Right atrium auricular region (tissue), 2 donors: ENCODE data around the gene MAGEC2. TPM values are rescaled to one million over a fixed set of nuclear protein-coding genes. Genes with fewer than 3 reads are reported as not detected.

Experiments
- DNase-seq: peaks from one replicate; pipeline ENCODE4 v3.0.0-alpha.2; 2019; ENCODE audit warnings: low spot score
- H3K27ac ChIP-seq, 2 donors: fragments of 200-600 bp; sonication (generic); 1 replicate in 1 of 2; 2 replicates in 1 of 2; pipeline ENCODE4 v1.5.1; 2016 to 2019
- H3K27me3 ChIP-seq, 2 donors: fragments of 200-600 bp; sonication (generic); one replicate each; pipeline versions ENCODE4 v1.5.1 to v1.6.0; 2017 to 2019
- H3K36me3 ChIP-seq: fragments of 200-600 bp; sonication (generic); one replicate; pipeline ENCODE4 v1.5.1; 2016
- H3K4me1 ChIP-seq, 2 donors: fragments of 200-600 bp; sonication (generic); one replicate each; pipeline versions ENCODE4 v1.5.1 to v1.6.0; 2017 to 2019
- H3K4me3 ChIP-seq, 2 donors: fragments of 200-600 bp; sonication (generic); 1 replicate in 1 of 2; 2 replicates in 1 of 2; pipeline ENCODE4 v1.5.1; 2017 to 2019; ENCODE audit warnings: mild to moderate bottlenecking in 1 of 2, moderate library complexity in 1 of 2
- H3K9me3 ChIP-seq, 2 donors: fragments of 200-600 bp; sonication (generic); one replicate each; pipeline ENCODE4 v1.5.1; 2019
- total RNA-seq, 2 donors: library from RNA; depleted of rRNA; stranded (reverse); fragments of >200 nt; gene quantifications; one replicate each; pipeline ENCODE4 v1.1.0, GENCODE V29; 2016
- TF ChIP-seq, protein P1 (sequence below), 2 donors: fragments of 200-600 bp; sonication (generic); IDR thresholded peaks; one replicate each; pipeline ENCODE4 v1.5.1; 2019; ENCODE audit warnings: antibody characterized with exemption in 2 of 2

Gene MAGEC2
- total RNA-seq, 2 donors from 2014 or later: not detected

DNA sequence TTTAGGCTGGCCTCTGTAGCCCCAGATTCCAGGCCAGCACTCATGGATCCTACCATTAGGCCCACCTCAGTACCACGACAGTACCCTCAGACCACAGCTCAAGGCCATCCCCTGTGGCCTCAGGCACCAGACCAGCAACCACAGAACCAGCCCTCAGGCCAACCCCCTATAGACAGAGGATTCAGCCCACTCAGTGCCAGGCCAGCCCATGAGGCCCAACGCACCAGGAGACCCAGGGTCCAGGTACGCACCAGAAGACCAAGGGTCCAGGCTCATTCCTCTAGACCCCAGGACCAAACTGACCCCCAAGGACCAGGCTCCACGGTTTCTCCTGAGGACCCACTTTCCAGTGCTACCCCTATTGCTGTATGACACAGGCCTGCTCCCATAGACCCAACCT, 39.5 kb upstream of the MAGEC2 start:
- H3K36me3 ChIP-seq: no peaks in the 10 kb centered on the region
- DNase-seq: no peak
- TF ChIP-seq, protein P1, sequence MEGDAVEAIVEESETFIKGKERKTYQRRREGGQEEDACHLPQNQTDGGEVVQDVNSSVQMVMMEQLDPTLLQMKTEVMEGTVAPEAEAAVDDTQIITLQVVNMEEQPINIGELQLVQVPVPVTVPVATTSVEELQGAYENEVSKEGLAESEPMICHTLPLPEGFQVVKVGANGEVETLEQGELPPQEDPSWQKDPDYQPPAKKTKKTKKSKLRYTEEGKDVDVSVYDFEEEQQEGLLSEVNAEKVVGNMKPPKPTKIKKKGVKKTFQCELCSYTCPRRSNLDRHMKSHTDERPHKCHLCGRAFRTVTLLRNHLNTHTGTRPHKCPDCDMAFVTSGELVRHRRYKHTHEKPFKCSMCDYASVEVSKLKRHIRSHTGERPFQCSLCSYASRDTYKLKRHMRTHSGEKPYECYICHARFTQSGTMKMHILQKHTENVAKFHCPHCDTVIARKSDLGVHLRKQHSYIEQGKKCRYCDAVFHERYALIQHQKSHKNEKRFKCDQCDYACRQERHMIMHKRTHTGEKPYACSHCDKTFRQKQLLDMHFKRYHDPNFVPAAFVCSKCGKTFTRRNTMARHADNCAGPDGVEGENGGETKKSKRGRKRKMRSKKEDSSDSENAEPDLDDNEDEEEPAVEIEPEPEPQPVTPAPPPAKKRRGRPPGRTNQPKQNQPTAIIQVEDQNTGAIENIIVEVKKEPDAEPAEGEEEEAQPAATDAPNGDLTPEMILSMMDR (IDR thresholded peaks at IDR 0.05): no peak
- no peaks in the 10 kb centered on the region for H3K9me3 ChIP-seq
- no peak overlapping the region for H3K4me3 ChIP-seq
- H3K4me1 ChIP-seq: no peaks in the 10 kb centered on the region
- no peak overlapping the region for H3K27ac ChIP-seq
- no peaks in the 10 kb centered on the region for H3K27me3 ChIP-seq

DNA sequence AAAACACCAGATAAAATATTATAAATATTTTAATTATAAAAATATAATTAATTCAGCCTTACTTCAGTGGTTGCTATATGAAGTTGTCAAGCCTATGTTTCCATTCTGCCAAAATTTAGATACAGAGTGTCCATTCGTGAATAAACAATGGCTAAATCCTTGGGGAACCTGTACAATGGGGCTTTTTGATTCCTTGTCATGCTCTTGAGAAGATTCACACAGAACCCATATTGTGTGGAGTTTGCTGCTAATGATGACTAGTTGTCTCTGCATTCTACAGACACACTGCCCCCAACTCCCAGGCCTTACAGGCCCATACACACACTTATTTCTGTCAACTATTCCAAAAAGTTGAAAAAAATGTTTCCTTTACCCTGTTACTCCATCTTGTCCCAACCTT, 33.4 kb upstream of the MAGEC2 start:
- no peak overlapping the region for H3K4me3 ChIP-seq
- no peak for DNase-seq
- no peaks in the 10 kb centered on the region for H3K36me3 ChIP-seq
- H3K4me1 ChIP-seq: no peaks in the 10 kb centered on the region
- no peaks in the 10 kb centered on the region for H3K27me3 ChIP-seq
- H3K9me3 ChIP-seq: no peaks in the 10 kb centered on the region
- TF ChIP-seq, protein P1 (IDR thresholded peaks at IDR 0.05): no peak
- H3K27ac ChIP-seq: no peak overlapping the region

DNA sequence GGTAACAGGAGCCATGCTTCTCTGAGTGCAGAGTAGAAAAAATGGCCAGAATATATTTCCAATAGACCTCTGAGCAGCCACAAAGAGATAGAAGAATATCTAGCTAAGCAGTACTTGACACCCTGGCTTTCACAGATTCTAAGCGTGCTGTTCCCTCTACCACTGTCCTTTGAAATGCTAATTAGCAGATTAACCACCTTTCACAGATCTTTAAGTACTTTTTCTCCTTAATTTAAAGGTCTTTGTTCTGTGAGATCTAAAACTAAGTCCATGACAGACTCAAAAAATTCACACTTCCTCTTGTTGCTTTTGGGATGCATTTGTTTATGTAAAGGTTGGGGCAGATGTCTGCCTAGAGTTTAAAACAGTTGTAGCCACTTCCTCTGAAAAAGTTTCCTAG, 28.3 kb upstream of the MAGEC2 start:
- H3K27me3 ChIP-seq: no peaks in the 10 kb centered on the region
- no peaks in the 10 kb centered on the region for H3K4me1 ChIP-seq
- no peaks in the 10 kb centered on the region for H3K9me3 ChIP-seq
- TF ChIP-seq, protein P1 (IDR thresholded peaks at IDR 0.05): no peak
- H3K27ac ChIP-seq: no peak overlapping the region
- no peak overlapping the region for H3K4me3 ChIP-seq
- no peak for DNase-seq
- H3K36me3 ChIP-seq: no peaks in the 10 kb centered on the region

DNA sequence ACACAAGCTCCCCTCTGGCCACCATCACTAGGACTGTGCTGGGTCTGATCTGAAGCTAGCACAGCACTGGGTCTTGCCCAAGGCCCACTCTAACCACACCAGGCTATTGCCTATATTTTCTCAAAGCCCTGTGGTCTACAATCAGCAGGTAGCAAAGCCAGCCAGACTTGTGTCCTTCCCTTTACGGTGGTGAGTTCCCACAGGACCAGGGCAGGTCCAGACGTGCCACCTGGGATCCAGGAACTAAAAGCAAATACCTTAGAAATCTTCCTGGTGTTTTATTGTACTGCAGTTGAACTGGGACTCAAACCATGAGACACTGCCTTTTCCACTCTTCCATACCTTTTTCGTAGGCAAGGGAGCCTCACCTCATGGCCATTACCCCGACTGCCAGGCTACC, 9.0 kb upstream of the MAGEC2 start:
- Histone ChIP-seq H3K36me3 (no peaks in the 10 kb centered on the region), H3K27me3 (no peaks in the 10 kb centered on the region), H3K9me3 (no peaks in the 10 kb centered on the region), H3K4me1 (no peaks in the 10 kb centered on the region), H3K27ac (no peak overlapping the region), H3K4me3 (no peak overlapping the region)
- DNase-seq: no peak
- TF ChIP-seq, protein P1 (IDR thresholded peaks at IDR 0.05): no peak

DNA sequence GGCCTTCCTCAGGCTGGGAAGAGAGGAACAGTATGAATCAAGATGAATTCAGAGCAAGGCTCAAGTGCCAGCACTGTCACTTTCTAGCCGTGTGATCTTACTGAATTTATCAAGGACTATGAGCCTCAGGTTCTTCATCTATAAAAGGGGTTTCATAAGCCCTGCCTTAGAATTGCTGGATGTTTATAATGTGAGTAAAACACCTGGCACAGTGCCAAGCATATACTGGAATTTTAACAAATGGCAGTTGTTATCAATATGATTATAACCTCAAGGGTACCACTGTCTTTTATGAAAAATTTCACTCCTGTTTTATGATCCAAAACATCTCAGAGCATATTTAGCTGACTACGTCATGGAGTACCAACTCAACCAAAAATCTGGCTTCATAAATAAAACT, 4.0 kb downstream of the MAGEC2 start:
- TF ChIP-seq, protein P1 (IDR thresholded peaks at IDR 0.05): no peak
- Histone ChIP-seq H3K36me3 (no peaks in the 10 kb centered on the region), H3K4me3 (no peak overlapping the region), H3K4me1 (no peaks in the 10 kb centered on the region), H3K27ac (no peak overlapping the region), H3K27me3 (no peaks in the 10 kb centered on the region), H3K9me3 (no peaks in the 10 kb centered on the region)
- DNase-seq: no peak

DNA sequence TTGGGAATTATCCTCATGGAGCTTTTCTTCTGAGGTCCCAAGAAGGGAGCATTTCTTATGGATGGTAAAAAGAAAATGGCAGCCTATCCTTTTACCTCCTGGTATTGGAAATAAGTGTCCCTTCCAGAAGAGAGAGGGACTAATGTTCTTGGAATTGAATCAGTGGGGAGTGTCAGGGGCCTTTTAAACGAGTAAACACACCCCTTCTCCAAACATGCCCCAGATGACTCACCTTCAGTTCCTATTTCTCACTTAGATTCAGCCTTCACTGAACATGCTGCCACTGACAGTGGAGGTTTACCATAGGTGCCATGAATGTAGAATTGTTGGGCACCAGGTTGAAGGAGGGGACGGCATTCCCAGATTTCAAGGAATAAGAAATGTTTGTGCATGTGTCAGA, 19.0 kb downstream of the MAGEC2 start:
- Histone ChIP-seq H3K4me3 (no peak overlapping the region), H3K36me3 (no peaks in the 10 kb centered on the region), H3K27ac (no peak overlapping the region), H3K4me1 (no peaks in the 10 kb centered on the region), H3K9me3 (no peaks in the 10 kb centered on the region), H3K27me3 (no peaks in the 10 kb centered on the region)
- TF ChIP-seq, protein P1 (IDR thresholded peaks at IDR 0.05): no peak
- DNase-seq: no peak
